ENCODE results near the gene ARFGAP1.
"Not testable (repeated sequence)": the region's sequence is repeated elsewhere in the genome, so short reads cannot be mapped to it uniquely, and the experiment has no call there.

ARFGAP1 gene

DNA sequence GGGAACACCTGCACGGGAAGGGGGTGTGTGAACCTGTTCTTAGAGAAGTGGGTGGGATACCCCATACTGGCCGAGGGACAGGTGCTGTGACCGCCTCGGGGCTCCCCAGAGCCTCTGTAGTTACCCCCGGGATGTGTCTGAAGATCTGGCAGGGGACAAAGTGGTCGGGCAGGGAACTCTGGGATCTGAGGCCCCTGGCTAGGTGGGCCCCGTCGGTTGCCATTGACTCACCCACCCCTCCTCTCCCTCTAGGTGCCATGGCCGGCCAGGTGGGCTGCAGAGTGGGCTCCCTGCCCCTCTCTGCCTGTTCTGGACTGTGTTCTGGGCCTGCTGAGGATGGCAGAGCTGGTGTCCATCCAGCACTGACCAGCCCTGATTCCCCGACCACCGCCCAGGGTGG is 32.6 kb upstream of the ARFGAP1 start:
- DNase-seq (ENCODE audit: low read depth, low spot score), result no peak

DNA sequence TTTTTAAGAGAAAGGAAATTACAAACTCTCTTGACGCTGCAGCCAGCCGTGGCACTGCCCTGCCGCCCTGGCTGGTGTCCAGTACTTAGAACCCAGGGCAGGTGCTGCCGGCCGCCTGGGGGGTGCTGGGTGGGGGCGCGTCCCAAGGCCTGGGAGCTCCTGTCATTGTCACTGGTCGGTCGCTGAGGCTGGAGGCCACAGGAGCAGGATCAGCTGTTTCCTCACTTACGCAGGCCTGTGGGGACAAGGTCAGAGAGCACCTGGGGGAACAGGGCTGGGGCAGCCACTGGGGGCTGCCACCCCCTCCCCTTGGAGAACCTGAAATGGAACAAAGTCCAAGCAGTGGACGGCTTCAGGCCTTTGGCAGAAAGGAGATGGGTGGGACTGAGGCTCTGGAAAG is 31.3 kb upstream of the ARFGAP1 start:
- DNase-seq (ENCODE audit: low read depth, low spot score), result no peak

DNA sequence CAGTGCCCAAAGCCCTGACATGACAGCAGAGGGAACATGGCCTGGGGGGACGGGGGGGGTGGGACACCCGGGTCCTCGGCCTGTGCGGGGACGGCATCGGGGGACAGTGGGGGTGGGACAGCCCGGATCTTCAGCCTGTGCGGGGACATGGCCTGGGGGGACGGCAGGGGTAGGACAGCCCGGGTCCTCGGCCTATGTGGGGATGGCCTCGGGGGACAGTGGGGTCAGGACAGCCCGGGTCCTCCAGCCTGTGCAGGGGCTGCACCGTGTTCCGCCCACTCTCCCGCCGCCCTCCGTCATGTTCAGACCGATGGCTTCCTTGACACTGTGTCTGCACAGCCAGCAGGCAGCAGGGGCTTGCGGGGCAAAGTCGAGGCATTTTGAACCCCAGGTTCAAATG is 29.9 kb upstream of the ARFGAP1 start:
- DNase-seq (ENCODE audit: low read depth, low spot score), result no peak

DNA sequence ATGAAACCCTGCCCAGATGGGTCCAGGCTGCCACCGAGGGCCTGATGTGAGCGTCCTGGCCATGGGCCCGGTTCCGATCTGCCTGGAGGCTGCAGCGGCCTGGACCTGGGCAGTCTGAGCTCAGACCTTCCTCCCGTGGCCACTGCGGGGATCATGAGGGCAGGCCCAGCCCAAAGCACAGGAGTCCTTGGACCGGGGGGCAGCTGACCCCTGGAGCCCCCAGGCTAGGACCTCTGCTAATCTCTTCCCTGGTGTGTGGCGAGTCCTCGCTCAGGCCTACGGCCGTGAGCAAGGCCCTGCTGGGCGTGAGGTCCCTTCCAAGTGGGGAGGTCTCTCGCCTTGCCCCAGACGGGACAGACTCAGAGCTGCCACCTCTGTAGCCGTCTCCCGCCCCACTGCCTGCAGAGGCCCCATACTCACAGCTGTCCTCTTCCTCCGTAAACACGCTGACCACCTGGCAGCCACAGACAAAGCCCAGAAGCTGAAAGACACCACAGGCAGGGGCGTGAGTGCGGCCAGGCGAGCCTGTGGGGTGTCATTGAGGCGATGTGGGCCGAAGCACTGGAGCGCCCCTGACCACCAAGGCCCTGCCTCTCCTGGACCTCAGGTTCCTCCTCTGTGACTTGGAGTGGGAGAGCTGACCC is 28.9 kb upstream of the ARFGAP1 start:
- no peak for DNase-seq (ENCODE audit: low read depth, low spot score)

DNA sequence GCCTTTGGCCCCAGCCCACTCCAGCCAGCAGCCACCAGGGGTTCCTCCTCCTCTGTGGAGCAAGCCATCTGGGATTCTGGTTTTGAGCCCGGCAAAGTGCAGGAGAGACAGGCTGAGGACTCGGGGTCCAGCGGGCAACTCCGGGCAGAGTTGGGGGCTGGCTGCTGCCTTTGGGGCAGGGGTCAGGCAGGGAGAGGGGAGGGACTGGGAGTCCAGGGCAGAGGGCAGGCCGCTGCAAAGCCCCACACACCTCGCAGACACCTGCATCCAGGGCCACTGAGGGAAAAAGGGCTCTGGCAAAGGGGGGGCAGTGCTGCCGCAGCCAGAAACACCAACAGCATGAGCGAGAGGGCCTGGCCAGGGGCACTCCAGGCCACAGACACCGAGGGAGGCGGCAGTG is 28.1 kb upstream of the ARFGAP1 start:
- DNase-seq (ENCODE audit: low read depth, low spot score), result no peak

DNA sequence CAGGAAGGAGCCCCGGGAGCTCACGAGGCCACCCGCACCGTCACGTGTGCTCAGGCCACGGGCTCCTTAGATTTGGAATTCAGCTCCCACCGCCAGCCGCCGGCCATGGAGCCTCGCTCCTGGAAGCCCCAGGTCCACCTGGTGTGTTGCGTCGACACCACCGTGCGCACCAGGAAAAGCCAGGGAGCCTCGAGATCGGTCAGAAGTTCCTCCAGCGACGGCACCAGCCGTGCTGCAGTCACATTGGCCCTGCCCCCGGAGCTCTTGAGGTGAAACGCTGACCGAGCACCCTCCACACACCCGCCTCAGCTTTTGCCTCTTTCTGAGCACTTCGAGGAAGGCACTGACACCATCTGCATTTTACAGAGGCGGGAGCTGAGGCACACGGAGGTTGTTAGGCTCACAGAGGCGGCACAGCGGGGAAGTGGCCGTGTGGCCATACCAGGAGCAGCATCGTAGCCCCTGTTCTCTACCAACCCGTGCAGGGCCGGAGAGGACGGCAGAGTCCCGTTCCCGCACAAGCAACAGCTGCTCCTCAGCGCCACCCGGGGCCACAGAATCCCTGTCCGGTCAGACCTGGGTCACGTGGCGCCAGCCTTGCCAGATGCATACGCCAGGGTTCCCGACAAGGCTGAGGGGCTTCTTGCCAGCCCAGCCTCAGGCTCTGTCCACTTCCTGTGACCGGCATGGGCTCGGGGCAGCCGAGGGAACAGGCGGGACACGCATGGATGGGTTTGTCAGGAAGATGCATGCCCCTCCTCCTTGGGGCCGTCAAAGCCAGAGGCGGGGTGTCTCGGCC is 25.9 kb upstream of the ARFGAP1 start:
- no peak for DNase-seq (ENCODE audit: low read depth, low spot score)

DNA sequence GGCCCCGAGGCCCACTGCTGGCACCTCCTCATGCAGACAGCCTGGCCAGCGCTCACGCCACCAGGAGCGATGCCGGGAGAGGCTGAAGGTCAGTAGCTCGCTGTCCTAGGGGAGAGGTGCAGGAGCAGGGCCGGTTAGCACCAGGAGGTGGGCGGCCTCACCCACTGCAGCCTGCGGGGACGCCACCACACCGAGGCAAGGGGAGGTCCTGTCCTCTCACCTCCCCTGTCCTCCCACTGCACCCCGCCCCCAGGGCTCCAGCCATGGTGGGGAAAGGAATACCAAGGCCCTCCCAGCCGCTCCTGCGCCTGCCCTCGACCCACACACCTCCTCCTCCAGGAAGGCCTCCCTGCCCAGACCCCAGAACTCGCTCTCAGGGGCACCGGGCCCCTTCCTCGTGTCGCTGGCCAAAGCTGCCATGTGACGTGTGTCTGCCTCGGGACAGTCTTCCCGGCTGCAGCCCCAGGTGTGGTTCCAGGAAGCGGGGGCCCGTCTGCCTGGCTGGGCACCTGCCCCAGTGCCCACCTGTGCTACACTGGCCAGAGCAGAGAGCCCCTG is 24.9 kb upstream of the ARFGAP1 start:
- DNase-seq (ENCODE audit: low read depth, low spot score), result no peak

DNA sequence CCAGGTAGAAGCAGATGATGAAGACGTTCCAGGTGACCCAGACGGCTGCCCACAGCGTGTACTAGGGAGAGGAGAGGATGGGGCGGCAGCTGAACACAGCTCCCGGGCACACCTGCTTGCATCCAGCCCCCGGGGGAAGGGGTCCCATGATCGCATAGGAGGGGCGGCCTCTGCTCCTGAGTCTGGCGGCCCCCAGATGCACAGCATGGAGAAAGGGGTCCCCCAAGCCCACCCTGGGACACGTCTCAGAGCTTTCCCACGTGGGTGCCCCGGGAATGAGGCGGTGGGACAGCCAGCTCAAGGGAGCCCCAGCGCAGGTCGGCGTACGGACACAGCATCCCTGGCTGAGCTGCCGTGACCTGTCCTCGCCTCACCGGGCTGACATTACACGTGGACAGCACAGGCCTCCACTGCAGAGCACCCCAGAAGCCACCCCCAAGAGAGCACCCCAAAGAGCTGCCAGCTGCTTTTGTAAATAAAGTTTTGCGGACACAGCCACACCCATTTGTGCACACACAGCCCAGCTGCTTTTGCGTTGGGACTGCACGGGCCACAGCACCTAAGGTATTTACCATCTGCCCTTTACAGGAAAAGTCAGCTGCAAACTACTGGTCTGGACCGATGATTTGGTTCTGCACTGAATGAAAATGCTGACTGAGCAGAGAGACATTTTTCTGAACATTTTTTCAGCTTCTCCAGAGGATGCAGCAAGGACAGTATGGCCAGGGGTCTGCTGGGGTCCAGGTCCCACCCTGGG is 23.6 kb upstream of the ARFGAP1 start:
- no peak for DNase-seq (ENCODE audit: low read depth, low spot score)

DNA sequence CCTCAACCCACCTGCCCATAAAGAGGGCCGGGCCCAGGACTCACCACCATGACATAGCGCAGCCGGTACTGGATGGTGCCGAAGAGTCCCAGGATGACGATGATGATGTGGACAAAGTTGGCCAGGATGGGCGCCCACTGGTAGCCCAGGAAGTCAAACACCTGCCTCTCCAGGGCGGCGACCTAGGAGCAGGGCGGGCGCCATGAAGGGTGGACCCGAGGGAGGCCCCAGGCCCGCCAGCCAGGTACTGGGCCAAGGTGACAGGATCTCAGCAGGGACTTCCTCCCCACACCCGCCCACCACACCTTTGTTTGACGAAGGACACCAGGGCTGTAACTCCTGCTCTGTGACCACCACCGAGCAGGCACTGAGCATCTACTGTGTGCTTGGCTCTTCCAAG is 22.7 kb upstream of the ARFGAP1 start:
- no peak for DNase-seq (ENCODE audit: low read depth, low spot score)

DNA sequence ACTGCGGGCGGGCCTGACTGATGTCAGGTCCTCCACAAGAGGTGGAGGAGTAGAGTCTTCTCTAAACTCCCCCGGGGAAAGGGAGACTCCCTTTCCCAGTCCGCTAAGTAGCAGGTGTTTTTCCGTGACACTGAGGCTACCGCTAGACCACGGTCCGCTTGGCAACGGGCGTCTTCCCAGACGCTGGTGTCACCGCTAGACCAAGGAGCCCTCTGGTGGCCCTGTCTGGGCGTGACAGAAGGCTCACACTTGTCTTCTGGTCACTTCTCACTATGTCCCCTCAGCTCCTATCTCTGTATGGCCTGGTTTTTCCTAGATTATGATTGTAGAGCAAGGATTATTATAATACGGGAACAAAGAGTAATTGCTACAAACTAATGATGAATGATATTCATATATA is 21.3 kb upstream of the ARFGAP1 start:
- not testable (repeated sequence) for DNase-seq (ENCODE audit: low read depth, low spot score)

DNA sequence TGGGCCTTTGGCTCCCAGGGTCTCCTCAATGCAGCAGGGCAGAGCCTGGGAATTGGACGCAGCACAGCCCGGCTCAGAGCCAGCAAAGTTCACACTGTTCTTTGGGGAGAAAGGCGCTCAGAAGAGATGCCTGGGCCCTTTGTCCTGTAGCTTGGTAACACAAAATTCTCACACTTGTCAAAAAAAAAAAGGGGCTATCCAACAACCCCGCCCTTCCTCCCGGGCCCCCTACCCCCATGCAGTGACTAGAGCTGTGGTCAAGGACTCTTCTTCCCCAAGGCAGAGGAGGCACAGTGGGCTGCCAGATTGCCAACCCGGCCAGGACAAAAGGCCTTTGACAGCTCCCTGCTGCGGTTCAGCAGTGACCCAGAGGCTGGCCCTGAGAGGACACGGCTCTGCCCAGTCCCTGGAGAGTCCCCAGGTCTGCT is 20.3 kb upstream of the ARFGAP1 start:
- no peak for DNase-seq (ENCODE audit: low read depth, low spot score)

DNA sequence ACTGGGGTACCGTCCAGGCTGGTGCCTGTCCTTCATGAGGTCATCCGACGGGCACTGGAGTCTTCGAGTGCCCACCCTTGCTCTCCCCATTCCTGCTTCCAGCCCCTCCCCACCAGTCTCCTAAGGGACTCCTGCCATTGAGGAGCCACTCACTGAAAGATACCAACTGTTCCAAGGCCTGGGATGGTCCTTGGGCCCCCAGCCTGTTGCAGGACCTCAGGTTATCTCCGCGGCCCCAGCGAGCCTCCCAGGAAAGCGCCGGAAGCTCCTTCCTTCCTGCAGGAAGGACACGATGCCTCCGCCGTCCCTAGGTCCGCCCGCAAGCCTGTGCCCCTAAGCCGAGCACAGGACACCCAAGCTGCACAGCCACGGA is 19.6 kb upstream of the ARFGAP1 start:
- no peak for DNase-seq (ENCODE audit: low read depth, low spot score)

DNA sequence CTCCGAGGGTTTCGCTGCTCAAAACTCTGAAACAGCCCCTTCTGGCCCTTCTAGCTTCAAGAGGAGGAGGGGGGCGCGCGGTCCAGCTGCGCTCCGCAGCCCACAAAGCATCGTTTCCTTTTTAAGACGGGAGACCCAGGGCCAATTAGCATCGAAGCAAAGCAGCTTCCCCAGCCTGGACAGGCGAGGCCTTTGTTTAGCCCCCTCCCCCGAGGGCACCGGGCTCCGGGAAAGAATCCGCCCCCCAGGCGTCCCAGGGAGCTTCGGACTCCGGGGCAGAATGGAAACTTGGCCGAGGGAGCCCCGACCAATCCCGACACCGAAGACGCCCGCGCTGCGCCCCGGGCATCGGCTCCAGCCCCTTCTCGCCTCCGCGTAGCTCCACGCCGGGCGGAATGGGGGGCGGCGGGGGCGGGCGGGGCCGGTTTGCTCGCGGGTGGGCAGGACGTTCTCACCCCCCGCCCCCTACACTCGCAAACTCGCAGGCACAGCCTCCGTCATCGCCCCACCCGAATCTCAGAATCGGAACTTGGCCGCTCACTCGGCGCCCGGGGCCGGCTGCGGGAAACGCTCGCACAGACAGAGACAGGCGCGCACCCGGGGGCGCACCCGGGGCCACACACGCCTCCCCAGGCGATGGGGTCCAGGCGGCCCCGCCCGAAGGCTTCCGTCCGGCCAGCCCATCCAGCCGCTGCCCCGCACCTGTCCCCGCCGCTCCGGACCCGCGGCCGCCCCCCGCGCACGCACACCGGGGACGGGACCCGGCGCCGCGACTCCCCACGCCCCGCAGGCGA is 19.0 kb upstream of the ARFGAP1 start:
- DNase-seq (ENCODE audit: low read depth, low spot score), result no peak

DNA sequence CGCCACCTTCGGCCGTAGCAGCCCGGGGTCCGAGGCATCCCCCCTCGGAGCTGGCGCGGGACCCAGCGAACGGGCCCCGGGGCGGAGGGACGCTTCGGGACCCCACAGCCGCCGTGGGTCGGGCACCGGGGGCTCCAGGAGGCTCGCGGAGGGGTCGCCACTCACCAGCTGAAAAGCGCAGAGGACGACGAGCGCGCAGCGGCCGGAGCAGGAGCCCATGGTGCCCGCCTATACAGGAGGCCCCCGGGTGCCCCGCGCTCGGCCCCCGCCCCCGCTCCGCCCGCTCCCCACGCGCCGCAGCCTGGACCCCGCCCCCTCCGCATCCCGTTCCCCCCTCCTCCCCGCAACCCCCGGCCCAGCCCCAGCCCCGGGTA is 18.4 kb upstream of the ARFGAP1 start, which contains the start of gene NKAIN4:
NKAIN4 (minus strand) TSS at position 232 of the 374 bp plus-strand sequence; CDS start at position 219, 13 bp downstream.
- no peak for DNase-seq (ENCODE audit: low read depth, low spot score)

DNA sequence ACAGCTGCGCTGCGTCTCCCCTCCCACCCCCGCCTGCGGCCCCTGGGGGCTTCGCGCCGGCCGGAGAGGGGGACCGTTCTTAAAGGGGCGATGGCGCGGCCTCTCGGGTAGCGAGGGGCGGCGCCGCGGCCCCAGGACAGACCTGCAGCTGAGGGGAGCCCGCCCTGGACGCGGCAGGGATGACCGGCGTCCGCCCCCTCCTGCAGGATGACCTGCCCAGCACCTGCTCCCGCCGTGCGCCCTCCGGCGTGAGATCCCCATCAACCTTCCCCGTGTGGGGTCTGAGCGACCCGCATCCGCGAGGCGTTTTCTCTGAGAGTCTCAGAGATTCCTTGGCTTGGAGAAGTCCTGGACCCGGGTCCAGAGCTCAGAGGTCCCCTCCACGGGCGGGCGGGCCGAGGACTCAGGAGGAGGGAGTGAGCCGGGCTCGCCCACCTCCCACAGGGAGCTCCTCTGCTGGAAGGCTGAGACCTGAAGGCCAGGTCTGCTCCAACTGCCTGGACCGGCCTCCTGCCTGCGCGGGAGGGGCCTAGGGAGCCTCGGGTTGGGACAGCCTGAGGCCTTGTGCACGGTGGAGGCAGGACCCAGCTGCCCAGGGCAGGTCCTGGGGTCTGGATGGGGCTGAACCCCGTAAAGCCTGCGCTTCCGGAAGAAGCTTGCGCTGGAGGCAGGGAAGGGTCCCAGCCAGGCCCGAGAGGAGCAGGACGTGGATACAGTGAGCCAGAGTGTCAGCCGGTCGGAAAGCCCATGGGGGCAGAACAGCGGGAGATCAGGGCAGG is 17.8 kb upstream of the ARFGAP1 start:
- DNase-seq (ENCODE audit: low read depth, low spot score), result no peak

DNA sequence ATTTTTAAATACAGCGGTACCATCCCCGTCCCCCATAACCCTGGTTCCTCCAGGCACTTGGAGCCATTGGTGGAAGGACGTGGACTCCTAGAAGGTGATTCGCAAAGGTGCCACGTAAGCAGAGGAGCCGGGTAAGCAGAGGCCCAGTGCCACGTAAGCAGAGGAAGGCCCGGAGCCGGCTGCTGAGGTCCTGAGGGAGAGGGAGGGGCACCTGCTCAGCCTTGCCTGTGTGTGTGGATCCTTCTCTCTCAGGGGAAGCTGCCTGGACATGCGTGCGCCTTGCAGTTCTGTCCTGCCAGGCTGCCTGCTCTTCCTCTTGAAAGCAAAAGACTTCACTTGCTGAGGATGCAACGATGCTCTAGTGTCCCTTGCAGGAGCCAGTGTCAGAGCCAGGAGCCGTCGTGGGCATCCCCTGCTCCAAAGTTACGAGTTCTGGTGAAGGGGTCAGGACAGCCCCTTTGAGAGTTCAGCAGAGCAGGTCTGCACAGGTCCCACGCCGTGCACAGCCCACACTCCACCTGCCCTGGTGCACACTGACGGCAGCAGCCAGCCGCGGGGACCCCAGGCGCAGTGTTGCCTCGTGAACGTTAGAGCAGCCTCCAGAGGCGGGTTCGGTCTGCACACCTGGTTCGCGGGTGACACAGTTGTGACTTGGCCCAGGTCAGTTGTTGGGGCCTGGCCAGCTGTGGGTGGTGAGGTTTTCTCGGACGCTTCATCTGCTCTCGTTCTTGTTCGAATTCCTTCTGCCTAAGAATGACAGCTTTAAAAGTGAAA is 16.5 kb upstream of the ARFGAP1 start:
- DNase-seq (ENCODE audit: low read depth, low spot score), result no peak

DNA sequence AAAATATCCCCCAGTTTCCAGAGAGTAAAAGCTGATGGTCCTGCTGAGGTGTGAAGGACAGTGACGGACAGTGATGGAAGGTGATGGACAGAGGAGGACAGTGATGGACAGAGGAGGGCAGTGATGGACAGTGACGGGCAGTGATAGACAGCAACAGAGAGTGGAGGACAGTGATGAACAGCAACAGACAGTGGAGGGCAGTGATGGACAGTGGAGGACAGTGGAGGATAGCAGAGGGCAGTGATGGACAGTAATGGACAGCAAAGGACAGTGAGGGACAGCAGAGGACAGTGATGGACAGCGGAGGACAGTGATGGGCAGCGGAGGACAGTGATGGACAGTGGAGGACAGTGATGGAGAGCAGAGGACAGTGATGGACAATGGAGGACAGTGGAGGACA is 15.7 kb upstream of the ARFGAP1 start:
- DNase-seq (ENCODE audit: low read depth, low spot score), result no peak

DNA sequence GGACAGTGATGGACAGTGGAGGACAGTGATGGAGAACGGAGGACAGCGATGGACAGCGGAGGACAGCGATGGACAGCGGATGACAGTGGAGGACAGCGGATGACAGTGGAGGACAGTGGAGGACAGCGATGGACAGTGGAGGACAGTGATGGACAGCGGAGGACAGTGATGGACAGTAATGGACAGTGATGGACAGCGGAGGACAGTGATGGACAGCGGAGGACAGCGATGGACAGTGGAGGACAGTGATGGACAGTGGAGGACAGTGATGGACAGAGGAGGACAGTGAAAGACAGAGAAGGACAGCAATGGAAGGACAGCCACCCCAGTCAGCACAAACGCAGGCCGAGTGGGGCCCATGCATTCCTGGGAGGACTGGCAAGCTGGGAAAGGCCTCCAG is 15.0 kb upstream of the ARFGAP1 start:
- no peak for DNase-seq (ENCODE audit: low read depth, low spot score)

DNA sequence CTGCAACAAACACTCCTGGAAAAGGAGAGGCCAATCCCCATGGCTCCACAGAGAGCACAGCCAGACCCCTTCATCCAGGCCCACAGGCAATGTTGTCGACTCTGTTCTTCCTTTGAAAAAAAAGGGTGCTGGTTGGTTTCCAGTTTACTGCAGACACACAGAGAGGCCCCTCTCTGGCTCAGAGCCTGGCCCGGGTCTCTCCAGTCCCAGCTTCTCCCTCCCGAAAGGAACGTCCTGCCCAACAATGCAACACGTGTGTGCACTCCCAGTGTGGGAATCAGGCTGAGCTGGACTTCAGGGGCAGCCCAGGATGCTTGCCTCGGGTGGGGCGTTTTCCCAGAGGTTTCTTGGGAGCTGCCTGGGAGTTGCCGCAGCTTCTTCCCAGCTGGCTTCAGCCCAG is 13.8 kb upstream of the ARFGAP1 start:
- DNase-seq (ENCODE audit: low read depth, low spot score), result no peak
